ENCODE results near the gene MEIOB. TPM values are rescaled to one million over a fixed set of nuclear protein-coding genes. Genes with fewer than 3 reads are reported as not detected.

MEIOB gene
- total RNA-seq, 3 donors from 2014 or later (not counting 1 experiment from before 2014, with no cell fraction given) = not detected

GRCh38 chr16:1895949-1896675 is 24.1 kb upstream of the MEIOB start:
- no peak for DNase-seq
- H3K27me3 Mint-ChIP-seq (ENCODE audit: low read depth in 2 of 2) = peaks cover 0 to 6% of the 10 kb centered on the region in 2 donors
- H3K4me1 ChIP-seq (ENCODE audit: control insufficient read depth, insufficient read depth, low read length) = no peaks in the 10 kb centered on the region
- no peak overlapping the region for H3K27ac ChIP-seq (ENCODE audit: low read length)
- no peaks in the 10 kb centered on the region for H3K4me1 Mint-ChIP-seq
- intact Hi-C loops (cut with micrococcal nuclease) = no loop called here
- H3K36me3 Mint-ChIP-seq = no peaks in the 10 kb centered on the region
- H3K4me3 Mint-ChIP-seq = no peak overlapping the region
- no peak for ATAC-seq
- no peaks in the 10 kb centered on the region for H3K9me3 ChIP-seq (ENCODE audit: control insufficient read depth, insufficient read depth, low read length)
- 82% methylated on average over 27 of the region's 27 CpGs for WGBS (ENCODE audit: insufficient coverage)
- H3K27me3 ChIP-seq (ENCODE audit: control insufficient read depth, insufficient read depth, low read length) = no peaks in the 10 kb centered on the region
- no peak for TF ChIP-seq CTCF (IDR thresholded peaks at IDR 0.05)
- no peaks in the 10 kb centered on the region for H3K36me3 ChIP-seq (ENCODE audit: control insufficient read depth, insufficient read depth, low read length)
- H3K27ac Mint-ChIP-seq = no peak overlapping the region
- no peaks in the 10 kb centered on the region for H3K9me3 Mint-ChIP-seq
- H3K4me3 ChIP-seq (ENCODE audit: low read length) = no peak overlapping the region

- H3K27me3 ChIP-seq (ENCODE audit: control insufficient read depth, insufficient read depth, low read length) = no peaks in the 10 kb centered on the region
- H3K36me3 ChIP-seq (ENCODE audit: control insufficient read depth, insufficient read depth, low read length) = no peaks in the 10 kb centered on the region
- H3K27ac ChIP-seq (ENCODE audit: low read length) = no peak overlapping the region
- no peak overlapping the region for H3K4me3 ChIP-seq (ENCODE audit: low read length)
- no peaks in the 10 kb centered on the region for H3K9me3 ChIP-seq (ENCODE audit: control insufficient read depth, insufficient read depth, low read length)
- 92% methylated on average over 5 of the region's 5 CpGs for WGBS (ENCODE audit: insufficient coverage)
- DNase-seq (no peak), ATAC-seq (no peak)
- intact Hi-C loops (cut with micrococcal nuclease) = no loop called here
- no peak overlapping the region for H3K27ac Mint-ChIP-seq
- TF ChIP-seq CTCF (IDR thresholded peaks at IDR 0.05) = no peak
- no peaks in the 10 kb centered on the region for H3K9me3 Mint-ChIP-seq
- no peaks in the 10 kb centered on the region for H3K4me1 ChIP-seq (ENCODE audit: control insufficient read depth, insufficient read depth, low read length)
- no peak overlapping the region for H3K4me3 Mint-ChIP-seq
- peaks cover 8 to 12% of the 10 kb centered on the region in 2 donors for H3K27me3 Mint-ChIP-seq (ENCODE audit: low read depth in 2 of 2)
- H3K4me1 Mint-ChIP-seq = no peaks in the 10 kb centered on the region
- no peaks in the 10 kb centered on the region for H3K36me3 Mint-ChIP-seq
Measured at GRCh38 chr16:1895068-1895467, 23.1 kb upstream of the MEIOB start.

GRCh38 chr16:1890708-1891050 is 18.7 kb upstream of the MEIOB start:
- H3K4me1 ChIP-seq (ENCODE audit: control insufficient read depth, insufficient read depth, low read length) = no peaks in the 10 kb centered on the region
- no peaks in the 10 kb centered on the region for H3K9me3 Mint-ChIP-seq
- H3K27ac ChIP-seq (ENCODE audit: low read length) = no peak overlapping the region
- H3K27ac Mint-ChIP-seq = no peak overlapping the region
- 51% methylated on average over 2 of the region's 4 CpGs for WGBS (ENCODE audit: insufficient coverage)
- no peaks in the 10 kb centered on the region for H3K27me3 ChIP-seq (ENCODE audit: control insufficient read depth, insufficient read depth, low read length)
- DNase-seq = no peak
- intact Hi-C loops (cut with micrococcal nuclease) = no loop called here
- no peak for TF ChIP-seq CTCF (IDR thresholded peaks at IDR 0.05)
- H3K36me3 Mint-ChIP-seq = no peaks in the 10 kb centered on the region
- no peaks in the 10 kb centered on the region for H3K4me1 Mint-ChIP-seq
- no peak overlapping the region for H3K4me3 Mint-ChIP-seq
- H3K9me3 ChIP-seq (ENCODE audit: control insufficient read depth, insufficient read depth, low read length) = no peaks in the 10 kb centered on the region
- H3K36me3 ChIP-seq (ENCODE audit: control insufficient read depth, insufficient read depth, low read length) = no peaks in the 10 kb centered on the region
- peaks cover 12 to 15% of the 10 kb centered on the region in 2 donors for H3K27me3 Mint-ChIP-seq (ENCODE audit: low read depth in 2 of 2)
- no peak for ATAC-seq
- no peak overlapping the region for H3K4me3 ChIP-seq (ENCODE audit: low read length)

All from natural killer cell (primary cell).